Measurements from ENCODE around the gene CCDC12.

Gene CCDC12

DNA sequence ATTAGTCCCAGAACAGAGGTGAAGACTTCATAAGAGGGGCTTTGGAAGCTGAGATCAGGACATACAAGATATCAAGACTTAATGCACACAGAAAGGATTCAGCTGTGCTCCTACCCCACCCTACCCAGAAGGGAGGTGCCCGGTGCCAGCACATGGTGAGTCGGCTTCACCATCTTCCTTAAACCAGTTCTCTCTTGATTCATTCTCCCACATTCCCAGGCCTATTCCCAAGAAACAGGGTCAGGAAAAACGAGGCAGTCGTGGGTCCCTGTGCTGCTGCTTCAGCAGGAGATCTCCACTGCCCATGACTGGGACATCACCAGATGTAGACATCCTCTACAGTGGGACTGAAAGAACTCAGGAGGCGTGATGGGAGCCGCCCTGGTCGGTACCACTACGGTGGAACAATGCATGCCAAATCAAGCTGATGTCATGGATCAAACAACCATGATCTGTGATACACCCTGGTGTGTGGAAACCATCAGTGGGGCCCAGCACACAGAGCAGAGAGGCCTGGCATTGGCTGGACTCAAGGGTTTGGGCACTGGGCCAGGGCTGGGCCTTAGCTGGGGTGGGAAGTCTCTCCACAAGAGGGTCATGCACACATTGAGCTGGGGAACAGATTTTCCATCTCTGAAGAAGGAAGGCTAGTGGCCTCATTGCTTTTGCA, 41.9 kb downstream of the CCDC12 start:
- no peak for DNase-seq

DNA sequence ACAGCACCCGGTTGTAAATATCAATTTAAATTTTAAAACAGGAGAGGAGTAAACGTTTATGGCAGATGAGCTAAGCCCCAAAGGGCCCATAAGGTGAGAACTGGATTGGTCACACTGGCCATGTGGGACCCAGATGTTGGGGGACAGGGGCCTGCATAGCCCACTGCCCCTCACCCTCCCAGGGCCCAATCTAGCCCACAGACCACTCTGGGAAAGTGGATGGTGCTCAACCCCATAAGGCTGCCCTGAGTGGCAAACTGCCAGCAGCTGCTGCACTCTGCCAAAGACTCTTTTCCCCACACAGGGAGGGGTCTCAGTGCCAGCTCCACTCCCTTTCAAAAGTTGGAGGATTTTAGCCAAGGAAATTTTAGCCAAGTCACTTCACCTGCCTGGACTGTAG, 42.5 kb downstream of the CCDC12 start:
- DNase-seq, result no peak

DNA sequence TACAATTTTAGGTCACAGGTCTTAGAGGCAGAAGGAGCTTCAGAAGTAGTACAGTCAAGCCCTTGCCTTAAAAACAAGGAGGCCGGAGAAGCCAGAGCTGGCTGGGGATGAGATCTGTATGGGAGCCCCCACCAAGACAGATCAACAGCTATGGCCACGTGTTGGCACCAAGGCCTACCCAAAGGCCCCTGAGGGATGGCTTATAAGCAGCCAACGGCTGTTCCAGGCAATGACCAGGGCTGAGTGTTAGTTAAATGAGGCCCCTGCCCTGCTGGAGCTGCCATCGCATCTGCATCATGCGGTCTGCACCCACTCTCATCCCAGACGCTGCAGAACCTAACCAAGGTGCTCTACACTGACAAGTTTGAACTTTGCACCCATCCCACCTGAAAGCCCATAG, 43.3 kb downstream of the CCDC12 start:
- DNase-seq, result no peak

DNA sequence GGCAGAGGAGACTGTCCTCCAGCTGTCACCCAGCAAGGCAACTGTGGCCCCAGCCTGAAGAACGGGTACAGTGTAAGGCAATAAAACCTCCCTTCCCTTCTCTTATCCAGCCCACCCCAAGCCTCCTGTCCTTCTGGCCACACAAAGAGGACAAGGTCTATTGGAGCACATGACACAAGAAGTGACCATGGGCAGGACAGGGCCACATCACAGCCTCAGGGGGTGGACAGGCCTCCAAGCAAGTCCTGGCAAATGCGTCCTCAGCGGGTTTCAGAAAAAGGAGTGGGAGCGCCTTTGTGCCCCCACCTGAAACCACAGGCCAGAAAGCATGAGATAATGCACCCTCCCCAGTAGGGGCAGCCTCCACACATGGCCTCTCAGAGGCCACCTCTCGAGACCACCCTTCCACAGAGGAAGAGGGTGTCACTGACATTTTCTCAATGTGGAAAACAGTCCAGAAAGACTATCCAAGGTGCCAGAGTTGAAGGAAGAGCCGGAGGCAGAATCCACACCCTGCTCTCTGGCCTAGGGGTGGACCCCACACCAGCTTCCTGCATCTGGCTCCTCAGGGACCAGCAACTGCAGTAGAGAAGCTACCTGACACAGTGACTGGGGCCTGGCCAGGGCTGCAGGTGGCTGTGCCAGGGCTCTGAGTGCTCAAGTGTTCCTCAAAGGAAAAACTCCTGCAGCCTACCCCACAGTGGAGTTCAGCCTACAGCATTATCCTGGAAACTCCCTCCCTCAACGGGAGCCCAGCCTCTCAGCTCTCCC, 43.9 kb downstream of the CCDC12 start:
- DNase-seq, result no peak

DNA sequence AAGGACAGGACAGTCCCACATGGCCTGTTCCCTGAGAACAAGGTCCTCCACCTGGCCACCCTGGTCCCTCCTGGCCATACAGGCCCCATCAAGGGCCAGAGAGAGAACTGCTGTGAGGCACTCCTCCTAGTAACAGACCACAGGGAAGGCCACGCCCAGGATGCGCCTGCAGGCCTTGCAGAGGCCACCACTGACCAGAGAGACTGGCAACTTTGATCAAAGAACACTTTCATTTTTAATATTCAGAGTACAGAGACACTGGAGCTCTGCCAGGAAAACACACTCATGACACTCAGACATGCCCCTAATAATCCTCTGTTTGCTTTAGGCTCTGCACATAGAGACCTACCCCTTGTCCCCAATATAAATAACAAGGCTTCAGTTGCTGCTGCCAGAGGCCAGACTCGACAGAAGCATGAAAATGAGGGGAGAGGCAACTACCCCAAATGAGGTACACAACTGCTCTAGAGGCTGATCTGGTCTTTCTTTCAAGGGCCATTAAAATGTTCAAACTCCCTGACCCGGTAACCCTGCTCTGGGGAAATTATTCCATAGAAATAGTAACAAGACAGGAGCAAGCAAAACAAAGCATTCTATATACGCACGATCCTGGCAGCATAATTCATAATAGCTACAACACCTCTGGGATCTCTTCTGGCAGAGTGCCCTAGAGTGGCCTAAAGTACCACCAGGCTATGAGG, 44.8 kb downstream of the CCDC12 start:
- DNase-seq, result no peak

DNA sequence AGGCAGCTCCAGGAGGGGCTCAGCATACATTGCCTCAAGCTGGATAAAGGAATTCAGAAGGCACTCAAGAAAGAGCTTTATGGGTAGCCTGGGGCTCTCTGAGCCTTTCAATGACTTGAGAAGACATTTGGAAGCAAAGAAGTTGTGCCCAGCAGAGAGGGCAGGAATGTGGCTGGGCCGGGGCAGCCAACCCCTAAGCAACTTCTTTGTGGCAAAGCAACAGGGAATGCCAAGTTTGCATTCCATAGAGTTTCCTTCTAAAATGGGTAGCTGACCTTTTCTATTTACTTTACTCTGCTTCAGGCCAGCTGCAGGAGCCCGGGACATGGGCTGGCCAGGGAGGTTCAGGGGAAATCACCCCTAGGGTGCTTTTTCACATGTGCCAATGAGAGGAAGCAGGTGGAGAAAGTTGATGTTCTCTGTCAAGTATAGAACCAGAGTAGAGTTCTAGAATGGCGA, 45.6 kb downstream of the CCDC12 start:
- no peak for DNase-seq

DNA sequence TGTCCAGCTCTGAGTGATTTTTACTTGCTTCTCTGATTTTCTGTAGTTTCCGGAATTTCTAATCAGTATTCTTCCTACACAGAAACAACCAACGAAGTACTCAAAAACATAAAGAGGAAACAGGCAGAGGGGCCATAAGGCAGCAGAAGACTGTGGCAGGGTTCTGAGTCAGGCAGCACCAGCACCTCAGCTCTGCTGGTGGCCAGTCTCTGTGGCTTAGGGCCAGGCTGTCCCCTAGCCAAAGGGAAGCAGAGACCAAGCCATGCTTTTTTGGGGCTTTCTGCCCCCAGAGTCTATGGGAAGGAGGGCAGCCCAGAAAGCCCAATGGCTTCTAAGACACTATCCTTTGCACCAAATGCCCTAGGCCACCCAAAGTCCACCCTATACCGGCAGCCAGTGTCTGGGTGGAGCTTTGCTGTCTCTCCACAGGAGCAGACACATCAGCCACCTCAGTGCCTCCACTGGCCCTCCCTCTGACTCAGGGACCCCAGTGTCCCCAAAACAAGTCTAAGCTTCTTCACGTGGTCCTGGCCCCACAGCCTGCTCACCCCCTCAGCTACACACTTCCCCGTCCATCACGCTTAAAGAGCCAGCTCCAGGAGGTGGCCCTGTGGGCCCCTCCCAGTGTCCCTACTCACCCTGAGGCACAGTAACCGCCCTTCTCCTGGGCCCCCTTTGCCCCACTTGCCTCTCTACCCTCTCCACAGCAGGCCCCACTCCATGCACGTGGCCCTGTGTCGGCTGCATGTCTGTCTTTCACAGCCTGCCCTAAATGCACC, 46.2 kb downstream of the CCDC12 start:
- no peak for DNase-seq

DNA sequence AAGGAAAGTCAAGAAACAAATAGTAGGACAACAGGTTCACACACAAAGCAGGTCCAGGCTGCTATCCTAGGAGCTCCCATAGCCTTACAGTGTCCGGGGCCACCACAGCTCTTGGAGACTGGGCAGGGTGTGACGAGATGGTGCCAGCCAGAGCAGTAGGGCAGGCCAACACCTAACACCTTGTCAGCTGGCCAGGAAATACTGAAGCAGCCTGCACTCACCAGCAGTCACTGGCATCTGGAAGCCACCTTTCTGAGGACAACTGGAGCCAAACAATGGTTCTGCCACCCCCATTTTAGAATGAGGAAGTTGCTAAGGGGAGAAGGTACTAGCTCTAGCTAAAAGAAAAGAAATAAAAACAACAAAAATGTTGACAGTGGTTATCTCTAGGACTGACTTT, 47.2 kb downstream of the CCDC12 start:
- DNase-seq, result no peak

DNA sequence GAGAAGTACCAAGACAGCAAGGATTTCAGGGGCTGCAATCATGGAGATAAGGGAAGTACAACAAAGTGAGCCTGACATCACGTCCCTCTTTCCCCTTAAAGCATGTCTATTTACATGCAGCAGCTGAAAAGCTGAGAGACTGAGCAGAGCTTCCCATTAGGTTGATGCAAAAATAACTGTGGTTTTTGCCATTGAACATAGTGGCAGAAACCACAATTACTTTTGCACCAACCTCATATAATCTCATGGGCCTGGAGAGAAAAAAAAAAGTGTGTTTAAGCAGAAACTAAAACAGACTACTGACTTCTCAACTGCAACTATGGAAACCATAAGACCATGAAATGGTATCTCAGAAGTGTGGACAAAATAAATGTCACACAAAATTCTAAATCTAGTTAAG, 48.3 kb downstream of the CCDC12 start:
- no peak for DNase-seq

DNA sequence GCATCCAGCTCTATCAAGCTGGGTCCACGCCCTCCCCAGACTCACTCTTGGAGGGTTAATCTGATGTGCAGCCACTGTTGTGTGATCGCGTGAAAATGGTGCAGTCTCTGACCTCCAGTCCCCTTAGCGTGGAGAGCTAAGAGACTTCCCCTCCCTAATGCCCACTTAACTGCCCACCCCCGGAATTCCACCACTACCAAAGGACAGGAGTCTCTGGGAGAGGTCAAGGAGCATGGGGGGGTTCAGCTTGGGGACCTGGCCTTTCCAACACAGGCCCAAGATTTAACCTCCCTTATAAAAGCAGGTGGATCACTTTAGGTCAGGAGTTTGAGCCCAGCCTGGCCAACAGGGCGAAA, 48.8 kb downstream of the CCDC12 start:
- no peak for DNase-seq

DNA sequence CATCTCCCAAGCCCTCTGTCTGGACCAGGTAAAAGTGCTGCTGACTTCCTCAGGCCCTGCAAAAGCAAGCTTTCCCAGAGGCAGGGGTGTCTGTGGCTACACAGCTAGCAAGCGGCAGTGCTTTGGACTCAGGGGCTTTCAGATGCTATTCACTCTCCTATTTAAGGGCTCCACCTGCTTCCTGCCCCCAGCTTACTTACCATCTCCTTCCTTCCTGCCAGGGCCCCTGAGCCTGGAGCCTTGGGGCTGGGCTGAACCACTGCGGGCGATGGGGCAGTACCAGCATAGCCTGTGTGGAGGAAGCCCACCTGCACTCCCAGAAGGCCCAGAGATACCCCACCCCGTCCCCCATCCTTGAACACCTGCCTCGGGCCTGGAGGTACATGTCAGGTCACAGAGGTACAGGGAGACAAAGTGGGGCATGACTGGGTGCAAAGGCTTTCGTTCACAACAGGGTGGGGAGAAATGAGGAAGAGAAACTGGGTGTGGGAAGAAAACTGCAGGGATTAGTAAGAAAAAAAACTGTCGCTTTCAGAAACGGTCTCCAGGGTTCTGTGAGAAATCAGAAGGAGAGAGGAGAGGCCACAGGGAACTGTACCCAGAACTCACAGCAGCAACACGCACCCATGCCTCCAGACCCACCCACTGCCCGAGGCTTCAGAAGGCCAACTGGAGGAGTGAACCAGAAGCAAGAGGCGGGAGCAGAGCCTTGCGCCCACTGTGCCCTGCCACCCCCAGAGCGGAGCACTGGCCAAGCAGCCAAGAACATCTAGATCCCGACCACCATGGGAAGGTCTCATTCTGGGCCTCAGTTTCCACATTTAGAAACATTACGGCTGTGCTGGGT, 49.5 kb downstream of the CCDC12 start:
- DNase-seq, result no peak

DNA sequence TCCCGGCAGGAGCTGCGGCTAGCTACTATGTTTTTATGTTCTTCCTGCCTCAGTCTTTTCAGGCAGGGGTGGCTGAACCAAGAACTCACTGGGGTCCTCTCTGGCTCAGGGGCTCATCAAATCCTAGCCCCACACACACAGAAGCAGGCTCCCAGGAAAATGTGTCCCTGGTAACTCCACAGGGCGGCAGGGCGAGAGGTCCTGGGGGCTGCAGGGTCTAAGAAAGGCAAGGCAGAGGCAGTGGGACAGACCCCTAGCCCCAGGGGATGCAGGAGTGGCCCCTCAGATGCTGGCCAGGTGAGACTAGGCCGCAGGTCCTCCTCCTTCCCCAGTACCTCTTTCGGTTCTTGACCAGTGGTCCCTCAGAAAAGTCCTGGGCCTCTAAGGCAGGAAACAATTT, 50.1 kb downstream of the CCDC12 start:
- no peak for DNase-seq

DNA sequence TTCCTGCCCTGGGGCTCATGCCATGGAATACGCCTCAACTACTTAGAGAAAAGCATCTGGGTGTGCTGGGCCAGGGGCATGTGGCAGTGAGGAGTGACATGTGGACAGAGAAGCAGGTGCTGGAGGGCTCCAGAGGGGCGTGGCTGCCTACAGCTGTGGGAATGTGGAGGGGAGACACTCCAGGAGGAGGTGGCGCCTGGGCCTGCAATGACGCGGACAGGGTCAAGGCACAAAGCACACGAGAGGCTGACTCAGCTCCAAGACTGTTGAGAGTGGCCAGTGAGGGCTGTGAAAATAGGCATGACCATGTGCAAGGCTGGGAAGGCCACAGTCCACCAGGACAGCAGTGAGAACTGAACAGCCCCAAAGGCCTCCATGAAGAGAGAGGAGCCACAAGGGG, 50.5 kb downstream of the CCDC12 start:
- no peak for DNase-seq

DNA sequence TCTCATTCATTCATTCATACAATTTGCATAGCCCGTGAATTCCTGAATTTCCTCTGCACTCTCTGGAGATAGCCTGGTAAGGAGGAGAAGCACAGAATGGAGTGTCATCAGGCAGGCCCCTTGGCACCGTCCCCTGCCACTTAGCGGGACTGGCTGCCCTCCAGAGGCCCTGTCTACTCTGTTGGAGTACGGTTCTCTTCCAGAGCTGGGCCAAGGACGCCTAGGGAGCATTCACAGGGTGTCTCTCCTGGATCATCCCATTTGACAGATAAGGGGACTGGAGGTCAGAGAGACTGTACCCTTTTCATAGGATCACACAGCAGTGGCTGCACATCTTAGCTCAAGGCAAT, 51.0 kb downstream of the CCDC12 start:
- no peak for DNase-seq

DNA sequence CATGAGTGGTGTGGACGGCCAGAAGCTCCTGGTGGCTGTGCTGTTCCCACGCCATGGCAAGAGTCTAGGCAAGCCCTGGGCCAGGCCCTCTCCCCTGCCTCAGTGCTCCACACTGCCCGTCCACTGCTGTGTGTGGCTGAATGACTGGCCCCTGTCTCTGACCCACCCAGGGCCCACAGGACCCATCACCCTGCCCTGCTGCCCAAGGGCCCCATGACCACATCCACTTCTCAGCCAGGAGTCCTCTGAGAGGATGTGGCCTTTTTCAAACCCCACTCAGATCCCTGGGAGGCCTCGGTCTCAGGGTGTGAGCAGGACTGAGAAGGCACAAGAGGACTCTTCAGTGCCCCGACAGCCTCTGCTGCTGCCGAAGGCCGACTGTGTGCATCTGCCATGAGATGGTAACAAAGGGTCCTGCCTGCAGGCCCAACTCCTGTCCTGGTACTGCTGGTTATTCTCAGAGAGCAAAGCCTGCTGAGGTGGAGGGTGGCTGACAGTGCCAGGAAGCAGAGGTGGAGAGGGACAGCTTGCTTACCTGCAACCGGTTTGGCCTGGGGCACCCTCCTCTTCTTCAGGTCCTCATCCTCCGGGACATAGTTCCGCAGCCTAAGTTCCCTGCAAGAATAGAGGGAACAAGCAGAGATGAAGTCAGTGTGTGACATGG, 51.5 kb downstream of the CCDC12 start:
- no peak for DNase-seq

DNA sequence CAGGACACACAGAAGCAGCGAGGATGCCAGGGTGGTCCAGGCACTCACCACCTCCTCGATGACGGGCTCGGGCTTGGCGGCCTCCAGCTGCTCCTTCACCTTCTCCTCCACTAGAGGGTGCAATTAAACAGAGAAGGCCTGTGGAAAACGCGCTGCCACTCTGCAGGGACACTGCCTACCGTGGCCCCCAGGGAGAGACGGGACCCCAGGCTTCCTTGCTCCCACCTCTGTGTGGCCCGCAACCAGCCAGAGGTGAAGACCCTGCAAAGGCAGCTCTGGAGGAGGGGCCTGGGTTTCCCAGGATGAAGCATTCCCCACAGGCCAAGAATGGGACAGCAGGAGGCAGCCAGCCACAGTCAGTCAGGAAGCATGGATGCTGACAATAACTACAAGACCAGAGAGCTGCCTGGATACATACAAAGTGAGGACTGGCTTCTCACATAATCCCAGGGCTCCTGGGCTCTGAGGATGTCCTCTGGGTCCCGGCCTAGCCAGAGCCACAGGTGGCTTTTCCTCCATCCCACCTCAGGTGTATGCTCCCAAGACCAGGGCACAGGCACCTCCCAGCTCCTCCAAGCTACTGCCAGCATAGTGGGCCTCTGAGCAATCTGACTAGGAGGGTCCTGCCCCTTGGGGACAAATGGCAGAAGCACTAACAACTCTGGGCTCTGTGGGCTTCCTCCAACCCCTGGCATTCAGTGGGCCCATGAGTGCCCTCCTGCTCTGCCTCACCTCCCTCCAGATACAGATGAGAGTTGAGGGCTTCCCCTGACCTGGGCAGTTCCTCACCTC, 52.8 kb downstream of the CCDC12 start:
- peak; percentile 52 for DNase-seq

DNA sequence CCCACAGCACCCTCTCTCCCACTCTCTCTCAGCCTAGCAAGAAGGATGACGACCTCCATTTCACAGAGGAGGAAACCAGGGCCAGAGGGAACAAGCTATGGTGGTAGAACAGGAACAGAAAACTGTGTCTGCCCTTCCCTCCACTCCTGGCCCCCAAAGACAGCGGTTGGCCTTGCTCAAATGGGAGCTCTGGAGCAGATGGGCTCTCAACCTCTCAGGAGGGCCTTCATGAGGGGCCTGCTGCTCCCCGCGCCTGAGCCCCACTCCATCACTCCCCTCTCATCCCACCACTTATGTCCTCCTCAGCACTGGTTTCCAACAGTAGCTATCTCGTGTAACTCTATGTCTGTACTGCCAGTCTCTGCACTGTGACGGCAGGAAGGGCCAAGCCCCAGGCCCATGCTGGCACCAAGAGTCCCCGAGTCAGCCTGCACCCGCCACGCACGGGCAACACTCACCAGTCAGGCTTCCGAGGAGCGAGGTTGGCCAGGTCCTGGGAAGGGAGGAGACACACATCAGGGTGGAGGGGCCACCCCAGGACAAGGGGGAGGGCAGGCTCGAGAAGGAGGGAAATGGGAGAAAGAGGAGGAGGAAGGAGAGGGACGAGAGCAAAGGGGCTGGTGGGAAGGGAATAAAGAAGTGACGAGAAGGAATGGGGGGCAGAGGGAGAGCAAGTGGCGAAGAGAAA, 53.5 kb downstream of the CCDC12 start:
- no peak for DNase-seq

DNA sequence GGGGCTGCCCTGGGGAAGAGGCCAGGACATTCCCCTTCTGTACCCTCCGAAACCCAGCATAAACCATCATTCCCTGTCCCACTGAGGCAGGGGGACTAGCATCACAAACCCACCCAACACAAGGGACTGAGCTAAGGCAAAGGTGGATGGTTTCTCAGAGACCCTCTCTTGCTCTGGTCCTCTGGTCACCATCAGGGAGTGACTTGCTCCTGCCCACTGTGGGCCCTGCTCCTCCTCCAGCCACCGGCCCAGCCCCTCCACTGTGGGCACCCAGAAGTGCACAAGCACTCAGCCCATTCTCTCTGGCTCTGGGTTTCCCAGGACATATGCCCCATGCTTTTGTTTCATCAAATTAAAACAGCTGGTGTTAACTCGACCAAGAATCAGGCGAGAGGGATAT, 54.1 kb downstream of the CCDC12 start:
- no peak for DNase-seq

DNA sequence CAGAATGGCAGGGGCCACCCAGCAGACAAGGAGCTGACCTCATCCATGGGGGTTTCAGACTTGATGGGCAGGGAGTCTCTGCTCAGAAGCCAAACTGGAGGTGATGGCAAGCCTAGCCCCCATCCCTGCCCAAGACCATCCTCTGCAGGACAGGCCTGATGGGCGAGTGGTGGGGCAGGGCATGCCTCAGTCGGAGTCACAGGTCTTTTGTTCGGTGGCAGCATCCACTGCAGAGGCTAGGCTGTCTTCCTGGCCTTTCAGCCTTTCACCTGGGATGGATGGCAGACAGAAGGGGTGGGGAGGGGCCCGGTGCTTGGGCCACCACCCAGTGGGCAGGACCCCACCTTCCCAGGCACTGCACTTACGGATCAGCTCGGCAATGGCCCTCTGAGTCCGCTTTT, 54.7 kb downstream of the CCDC12 start:
- DNase-seq, result no peak

DNA sequence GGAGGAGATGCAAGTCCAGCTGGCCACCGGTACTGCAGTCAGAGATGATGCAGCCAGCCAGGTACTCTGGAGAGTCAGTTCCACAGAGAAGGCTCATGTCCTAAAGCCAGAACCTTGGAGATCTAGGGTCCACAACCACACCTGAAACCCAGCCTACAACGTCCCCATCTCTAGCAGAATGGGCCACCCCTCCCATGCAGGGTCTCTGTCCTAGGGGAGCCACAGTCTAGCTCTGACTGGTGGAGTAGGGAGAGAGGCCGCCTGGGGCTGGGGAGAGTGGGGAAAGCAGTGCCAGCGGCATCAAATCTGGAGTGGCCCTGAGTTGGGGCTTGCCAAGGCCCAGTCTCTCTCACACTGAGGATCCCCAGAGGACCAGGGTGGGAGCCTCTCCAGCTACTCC, 55.5 kb downstream of the CCDC12 start:
- no peak for DNase-seq
